Heart right ventricle (tissue), 16 donors: Measurements from ENCODE around the gene CMPK2. TPM values are rescaled to one million over a fixed set of nuclear protein-coding genes. Genes with fewer than 3 reads are reported as not detected.
"Not testable (repeated sequence)": the region's sequence is repeated elsewhere in the genome, so short reads cannot be mapped to it uniquely, and the experiment has no call there.

Experiments used
- ATAC-seq, 8 donors: fragments of 200-7000 bp; cut with Tn5 transposase; one replicate each; pipeline ENCODE4 v1.9.1; 2020; ENCODE audit warnings: mild to moderate bottlenecking in 8 of 8, moderate library complexity in 8 of 8, moderate number of reproducible peaks in 1 of 8
- DNase-seq, 2 donors: peaks; one replicate each; pipeline ENCODE4 v3.0.0-alpha.2; 2020
- H3K27ac ChIP-seq, 10 donors: fragments of 200-600 bp; sonication (generic) in 2 of 10; one replicate each; pipeline versions ENCODE4 v1.5.0 to v1.8.0; 2020 to 2022; ENCODE audit warnings: mild to moderate bottlenecking in 3 of 10
- H3K27me3 ChIP-seq, 7 donors: fragments of 200-600 bp; one replicate each; pipeline ENCODE4 v1.8.0; 2021 to 2022; ENCODE audit warnings: mild to moderate bottlenecking in 2 of 7
- H3K36me3 ChIP-seq, 9 donors: fragments of 200-600 bp; sonication (generic) in 1 of 9; one replicate each; pipeline versions ENCODE4 v1.5.0 to v1.8.0; 2020 to 2022; ENCODE audit warnings: mild to moderate bottlenecking in 2 of 9
- H3K4me1 ChIP-seq, 9 donors: fragments of 200-600 bp; sonication (generic) in 1 of 9; one replicate each; pipeline versions ENCODE4 v1.5.0 to v1.8.0; 2020 to 2022; ENCODE audit warnings: mild to moderate bottlenecking in 4 of 9
- H3K4me3 ChIP-seq, 10 donors: fragments of 200-600 bp; sonication (generic) in 2 of 10; one replicate each; pipeline versions ENCODE4 v1.5.0 to v1.8.0; 2020 to 2022; ENCODE audit warnings: mild to moderate bottlenecking in 7 of 10, moderate library complexity in 2 of 10
- H3K9me3 ChIP-seq, 11 donors: fragments of 200-600 bp in 10 of 11; sonication (generic) in 2 of 11; one replicate each; pipeline versions ENCODE4 v1.5.0 to v1.8.0; 2013 to 2022; ENCODE audit warnings: mild to moderate bottlenecking in 2 of 11, control low read depth in 1 of 11, moderate library complexity in 1 of 11
- WGBS, 2 donors: extraction: QIAGEN DNeasy Blood & Tissue Kit; methylation state at CpG; one replicate each; pipeline ENCODE4 v1.1.7; 2013; ENCODE audit warnings: inconsistent platforms in 1 of 2; 5-methylcytosine and 5-hydroxymethylcytosine counted together
- intact Hi-C, 10 donors: fragments of 100-400 bp; cut with DNase I; formaldehyde crosslinking; loops; one replicate each; pipeline versions ENCODE4 v1.11.1 to v1.14.2; 2022
- polyA plus RNA-seq, 2 donors: library from polyadenylated mRNA; stranded (reverse); fragments of 200-250 nt; gene quantifications; one replicate each; pipeline ENCODE4 v1.2.3, GENCODE V29; 2013
- total RNA-seq, 10 donors: library from RNA; stranded (reverse); fragmentation: NEBNext Ultra II Directional in 3 of 10; extraction: Animal tissue kit (Norgen Biotek cat#: 25700) in 3 of 10; gene quantifications; one replicate each; pipeline versions ENCODE4 v1.2.1 to v1.2.4, GENCODE V29; 2021 to 2023
- TF ChIP-seq, protein P1 (sequence below), 9 donors: fragments of 200-600 bp; sonication (generic) in 2 of 9; IDR thresholded peaks; one replicate each; pipeline versions ENCODE4 v1.5.0 to v1.8.0; 2021 to 2022; ENCODE audit warnings: antibody characterized with exemption in 9 of 9, mild to moderate bottlenecking in 5 of 9, moderate library complexity in 1 of 9
- donor health status: Arrhythmogenic right ventricular cardiomyopathy.
- donor health status: ischemic (EF 13 %, LVEDD 7.1; RV severe dilation, severe dysfunction).
- donor health status: healthy with polysubstance abuse.
- donor health status: DM: no; HTN: yes; CAD: no.
- donor health status: DM: no; HTN: no; CAD: no.
- donor health status: ischemic (EF 25% LVEDD 6.9; RV normal size, moderate dysfunction).
- donor health status: ischemic (EF 25% LVEDD 5.7; RV mildly dilated, moderate dysfunction).
- donor health status: healthy.
- donor health status: DM: yes; HTN: yes; CAD: no.
- donor health status: Ischemic cardiomyopathy.
- donor health status: ischemic (EF 35%, LVEDD 5.7; RV mildly dilated, moderate dysfunction).
- donor health status: nonischemic (EF 11% LVEDD 7.7; RV severe dilation, severe dysfunction).
- donor health status: DM: yes; HTN: yes; CAD: no.
- donor health status: PGD.
- donor health status: ischemic (EF 29% LVEDD 5.4; RV normal size, mild dysfunction).
- donor health status: nonischemic (EF 23%, LVEDD 6.1; RV moderate dilation, normal function).

Gene CMPK2
- total and polyA plus RNA-seq, 12 donors, result 2.4 to 21.4 (median 5.7) TPM

DNA sequence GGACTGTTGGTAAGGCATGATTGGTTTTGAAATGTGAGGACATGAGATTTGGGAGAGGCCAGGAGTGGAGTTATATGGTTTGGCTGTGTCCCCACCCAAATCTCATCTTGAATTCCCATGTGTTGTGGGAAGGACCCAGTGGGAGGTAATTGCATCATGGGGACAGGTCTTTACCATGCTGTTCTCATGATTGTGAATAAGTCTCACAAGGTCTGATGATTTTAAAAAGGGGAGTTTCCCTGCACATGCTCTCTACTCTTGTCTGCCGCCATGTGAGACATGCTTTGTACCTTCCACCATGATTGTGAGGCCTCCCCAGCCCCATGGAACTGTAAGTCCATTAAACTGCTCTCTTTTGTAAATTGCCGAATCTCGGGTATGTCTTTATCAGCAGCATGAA, 5.4 kb downstream of the CMPK2 start:
- Histone ChIP-seq H3K27me3 (no peaks in the 10 kb centered on the region), H3K9me3 (peaks cover 0 to 30% (median 6%) of the 10 kb centered on the region in 11 donors), H3K27ac (no peak overlapping the region), H3K4me3 (no peak overlapping the region), H3K4me1 (peaks cover 0 to 21% (median 18%) of the 10 kb centered on the region in 9 donors), H3K36me3 (peaks cover 0 to 82% (median 15%) of the 10 kb centered on the region in 9 donors)
- intact Hi-C loops, result loop anchor here in 1 of 10 donors (5.0 kb wide), 1 partner anchor 33 kb away; no protein-coding TSS in a partner anchor
- WGBS, 2 donors, result 97 to 99% methylated on average over 3 of the region's 3 CpGs
- ATAC-seq, result no peak
- no peak for DNase-seq
- TF ChIP-seq, protein P1, sequence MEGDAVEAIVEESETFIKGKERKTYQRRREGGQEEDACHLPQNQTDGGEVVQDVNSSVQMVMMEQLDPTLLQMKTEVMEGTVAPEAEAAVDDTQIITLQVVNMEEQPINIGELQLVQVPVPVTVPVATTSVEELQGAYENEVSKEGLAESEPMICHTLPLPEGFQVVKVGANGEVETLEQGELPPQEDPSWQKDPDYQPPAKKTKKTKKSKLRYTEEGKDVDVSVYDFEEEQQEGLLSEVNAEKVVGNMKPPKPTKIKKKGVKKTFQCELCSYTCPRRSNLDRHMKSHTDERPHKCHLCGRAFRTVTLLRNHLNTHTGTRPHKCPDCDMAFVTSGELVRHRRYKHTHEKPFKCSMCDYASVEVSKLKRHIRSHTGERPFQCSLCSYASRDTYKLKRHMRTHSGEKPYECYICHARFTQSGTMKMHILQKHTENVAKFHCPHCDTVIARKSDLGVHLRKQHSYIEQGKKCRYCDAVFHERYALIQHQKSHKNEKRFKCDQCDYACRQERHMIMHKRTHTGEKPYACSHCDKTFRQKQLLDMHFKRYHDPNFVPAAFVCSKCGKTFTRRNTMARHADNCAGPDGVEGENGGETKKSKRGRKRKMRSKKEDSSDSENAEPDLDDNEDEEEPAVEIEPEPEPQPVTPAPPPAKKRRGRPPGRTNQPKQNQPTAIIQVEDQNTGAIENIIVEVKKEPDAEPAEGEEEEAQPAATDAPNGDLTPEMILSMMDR (IDR thresholded peaks at IDR 0.05), result no peak

DNA sequence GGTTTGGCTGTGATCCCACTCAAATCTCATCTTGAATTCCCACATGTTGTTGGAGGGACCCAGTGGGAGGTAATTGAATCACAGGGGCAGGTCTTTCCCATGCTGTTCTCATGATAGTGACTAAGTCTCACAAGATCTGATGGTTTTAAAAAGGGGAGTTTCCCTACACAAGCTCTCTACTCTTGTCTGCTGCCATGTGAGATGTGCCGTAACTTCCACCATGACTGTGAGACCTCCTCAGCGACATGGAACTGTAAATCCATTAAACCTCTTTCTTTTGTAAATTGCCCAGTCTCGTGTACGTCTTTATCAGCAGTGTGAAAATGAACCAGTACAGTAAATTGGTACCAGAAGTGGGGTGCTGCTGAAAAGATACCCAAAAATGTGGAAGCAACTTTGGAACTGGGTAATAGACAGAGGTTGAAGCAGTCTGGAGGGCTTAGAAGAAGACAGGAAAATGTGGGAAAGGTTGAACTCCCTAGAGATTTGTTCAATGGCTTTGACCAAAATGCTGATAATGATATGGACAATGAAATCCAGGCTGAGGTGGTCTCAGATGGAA, 7.2 kb downstream of the CMPK2 start:
- H3K27me3 ChIP-seq, H3K4me1 ChIP-seq, intact Hi-C loops, H3K4me3 ChIP-seq, ATAC-seq, DNase-seq, H3K27ac ChIP-seq: not testable (repeated sequence)
- H3K9me3 ChIP-seq, result peaks cover 0 to 30% (median 6%) of the 10 kb centered on the region in 11 donors
- 97 to 98% methylated on average over 4 of the region's 4 CpGs for WGBS, 2 donors
- peaks cover 0 to 95% (median 15%) of the 10 kb centered on the region in 9 donors for H3K36me3 ChIP-seq

DNA sequence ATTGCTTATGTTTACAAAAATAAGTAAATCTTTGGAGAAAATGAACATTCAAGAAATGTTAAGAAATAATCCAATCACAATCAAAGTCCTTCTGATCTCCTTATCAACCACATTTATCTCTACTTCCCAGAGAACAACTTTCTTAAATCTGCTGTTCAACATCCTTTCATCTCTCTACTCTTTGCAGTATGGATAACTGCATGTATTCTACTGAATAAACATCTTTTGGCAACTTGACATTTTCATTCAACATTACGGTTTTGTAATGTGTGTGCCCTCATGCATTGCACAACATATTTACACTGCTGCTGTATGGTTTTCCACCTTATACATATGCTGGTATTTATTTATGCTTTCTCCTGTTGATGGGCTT, 9.2 kb downstream of the CMPK2 start:
- Histone ChIP-seq H3K27ac (no peak overlapping the region), H3K36me3 (peaks cover 0 to 95% (median 12%) of the 10 kb centered on the region in 9 donors), H3K4me1 (no peaks in the 10 kb centered on the region), H3K4me3 (no peak overlapping the region), H3K27me3 (no peaks in the 10 kb centered on the region), H3K9me3 (peaks cover 0 to 34% (median 6%) of the 10 kb centered on the region in 11 donors)
- intact Hi-C loops, result no loop called here
- TF ChIP-seq, protein P1 (IDR thresholded peaks at IDR 0.05), result no peak
- ATAC-seq, result no peak
- WGBS, 2 donors, result 87 to 92% methylated on average over 1 of the region's 1 CpG
- no peak for DNase-seq

DNA sequence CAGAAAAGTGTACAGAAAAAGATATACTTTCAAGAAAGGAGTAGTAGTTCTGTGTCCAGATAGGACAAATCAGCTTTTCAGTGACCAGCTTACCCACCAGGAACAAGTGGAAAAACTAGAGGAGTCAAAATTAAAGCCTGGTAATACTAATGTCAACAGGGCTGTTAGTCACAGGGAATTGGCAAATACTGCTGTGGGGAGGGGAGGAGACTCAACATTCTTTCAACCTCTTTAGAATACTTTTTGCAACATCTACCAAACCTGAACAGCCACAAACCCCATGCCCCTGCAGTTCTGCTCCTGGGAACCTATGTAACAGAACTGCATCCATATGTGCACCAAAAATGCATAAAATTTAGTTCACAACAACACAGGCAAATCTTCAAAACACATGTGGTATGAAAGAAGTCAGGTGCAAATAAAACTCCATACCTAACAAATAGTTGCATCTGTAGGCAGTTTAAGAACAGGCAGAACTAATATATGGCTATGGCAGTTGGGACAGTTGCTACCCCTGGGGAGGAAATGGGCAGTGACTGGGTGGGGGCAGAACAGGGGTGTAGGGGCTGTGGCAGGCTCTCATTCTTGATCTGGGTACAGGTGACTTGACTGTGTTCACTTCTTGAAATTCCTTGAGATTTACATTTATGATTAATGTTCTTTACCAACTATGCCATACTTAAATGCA, 9.7 kb downstream of the CMPK2 start:
- Histone ChIP-seq H3K4me3 (no peak overlapping the region), H3K27ac (no peak overlapping the region), H3K4me1 (no peaks in the 10 kb centered on the region), H3K36me3 (peaks cover 0 to 95% (median 14%) of the 10 kb centered on the region in 9 donors), H3K27me3 (no peaks in the 10 kb centered on the region), H3K9me3 (peaks cover 0 to 38% (median 6%) of the 10 kb centered on the region in 11 donors)
- DNase-seq, result no peak
- TF ChIP-seq, protein P1 (IDR thresholded peaks at IDR 0.05), result no peak
- intact Hi-C loops, result no loop called here
- no peak for ATAC-seq

DNA sequence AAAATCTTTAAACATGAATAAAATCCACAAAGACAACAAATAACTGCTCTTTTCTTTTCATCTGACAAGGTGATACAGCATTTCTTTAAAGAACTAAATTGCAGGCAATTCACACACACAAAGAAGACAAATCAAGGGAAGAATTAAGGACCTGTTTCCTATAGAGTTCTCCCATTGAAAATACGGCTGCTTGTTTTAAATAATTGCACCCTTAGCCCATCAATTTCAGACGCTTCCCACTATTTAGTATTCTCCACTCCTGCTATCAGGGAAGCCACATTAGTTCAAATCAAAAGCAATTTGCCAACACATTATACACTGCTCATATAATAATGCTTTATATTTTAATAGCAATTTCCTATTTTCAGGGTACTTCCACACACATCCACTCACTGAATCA, 11.3 kb downstream of the CMPK2 start:
- ATAC-seq, result no peak
- no peak overlapping the region for H3K4me3 ChIP-seq
- H3K4me1 ChIP-seq, result no peaks in the 10 kb centered on the region
- intact Hi-C loops, result no loop called here
- DNase-seq, result no peak
- H3K27me3 ChIP-seq, result no peaks in the 10 kb centered on the region
- WGBS, 2 donors, result 92 to 93% methylated on average over 2 of the region's 2 CpGs
- H3K9me3 ChIP-seq, result peaks cover 0 to 33% (median 11%) of the 10 kb centered on the region in 11 donors
- TF ChIP-seq, protein P1 (IDR thresholded peaks at IDR 0.05), result no peak
- no peak overlapping the region for H3K27ac ChIP-seq
- peaks cover 0 to 95% (median 26%) of the 10 kb centered on the region in 9 donors for H3K36me3 ChIP-seq
